ENCODE results near the gene CLEC3B. TPM values are rescaled to one million over a fixed set of nuclear protein-coding genes. Genes with fewer than 3 reads are reported as not detected.

CLEC3B gene
- total RNA-seq, 2 donors from 2014 or later = 138 to 180 TPM

DNA sequence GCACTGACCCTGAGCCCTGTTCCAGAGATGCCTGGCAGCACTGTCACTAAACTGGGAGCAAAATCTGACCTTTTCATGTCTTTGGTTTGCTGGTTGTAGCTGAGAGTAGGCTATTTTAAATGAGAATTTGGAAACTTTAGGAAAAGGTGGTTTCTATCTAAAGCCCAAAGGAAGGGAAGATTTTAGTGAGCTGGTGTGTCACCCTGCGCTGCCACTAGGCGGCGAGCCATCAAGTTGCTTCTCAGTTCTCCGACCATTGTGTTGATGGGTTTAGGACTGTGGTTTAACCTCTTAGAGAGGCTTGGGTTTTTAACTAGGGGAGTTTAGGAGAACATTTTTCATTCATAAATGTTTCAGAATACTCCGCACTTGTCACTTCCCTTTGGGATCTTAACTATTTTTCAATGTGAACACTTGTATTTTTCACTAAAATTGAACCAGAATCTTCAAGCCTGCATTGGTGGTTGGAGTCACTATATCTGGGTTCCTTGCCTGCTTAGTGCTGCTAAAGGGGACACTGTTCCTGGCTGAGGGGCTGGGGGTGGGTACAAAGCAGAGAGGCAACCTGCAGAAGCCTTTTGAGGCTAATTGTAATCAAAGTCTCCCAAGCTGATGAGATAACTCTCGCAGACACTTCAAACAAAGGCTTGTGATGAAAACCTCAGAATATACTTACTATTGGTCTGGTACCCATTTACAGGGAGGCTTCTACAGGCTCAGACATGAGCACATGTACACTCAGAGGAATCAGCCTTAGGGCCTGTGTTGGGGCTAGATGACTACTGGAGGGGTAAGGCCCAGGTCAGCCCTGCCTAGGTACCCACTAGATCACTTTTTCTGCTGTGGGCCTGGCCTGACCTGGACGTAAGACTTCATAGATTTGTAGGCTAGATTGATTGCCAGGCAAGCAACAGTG, 33.3 kb upstream of the CLEC3B start:
- H3K27me3 ChIP-seq = no peaks in the 10 kb centered on the region
- H3K9me3 ChIP-seq = no peaks in the 10 kb centered on the region
- H3K4me1 ChIP-seq = peaks cover 0 to 36% of the 10 kb centered on the region in 2 donors
- TF ChIP-seq, protein P1, sequence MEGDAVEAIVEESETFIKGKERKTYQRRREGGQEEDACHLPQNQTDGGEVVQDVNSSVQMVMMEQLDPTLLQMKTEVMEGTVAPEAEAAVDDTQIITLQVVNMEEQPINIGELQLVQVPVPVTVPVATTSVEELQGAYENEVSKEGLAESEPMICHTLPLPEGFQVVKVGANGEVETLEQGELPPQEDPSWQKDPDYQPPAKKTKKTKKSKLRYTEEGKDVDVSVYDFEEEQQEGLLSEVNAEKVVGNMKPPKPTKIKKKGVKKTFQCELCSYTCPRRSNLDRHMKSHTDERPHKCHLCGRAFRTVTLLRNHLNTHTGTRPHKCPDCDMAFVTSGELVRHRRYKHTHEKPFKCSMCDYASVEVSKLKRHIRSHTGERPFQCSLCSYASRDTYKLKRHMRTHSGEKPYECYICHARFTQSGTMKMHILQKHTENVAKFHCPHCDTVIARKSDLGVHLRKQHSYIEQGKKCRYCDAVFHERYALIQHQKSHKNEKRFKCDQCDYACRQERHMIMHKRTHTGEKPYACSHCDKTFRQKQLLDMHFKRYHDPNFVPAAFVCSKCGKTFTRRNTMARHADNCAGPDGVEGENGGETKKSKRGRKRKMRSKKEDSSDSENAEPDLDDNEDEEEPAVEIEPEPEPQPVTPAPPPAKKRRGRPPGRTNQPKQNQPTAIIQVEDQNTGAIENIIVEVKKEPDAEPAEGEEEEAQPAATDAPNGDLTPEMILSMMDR (IDR thresholded peaks at IDR 0.05) = peak; percentile 30 to 71
- H3K36me3 ChIP-seq = peaks cover 23% of the 10 kb centered on the region
- DNase-seq (ENCODE audit: low spot score) = no peak
- peak overlapping the region in 1 of 2 donors; percentile 28 for H3K27ac ChIP-seq
- no peak overlapping the region for H3K4me3 ChIP-seq

DNA sequence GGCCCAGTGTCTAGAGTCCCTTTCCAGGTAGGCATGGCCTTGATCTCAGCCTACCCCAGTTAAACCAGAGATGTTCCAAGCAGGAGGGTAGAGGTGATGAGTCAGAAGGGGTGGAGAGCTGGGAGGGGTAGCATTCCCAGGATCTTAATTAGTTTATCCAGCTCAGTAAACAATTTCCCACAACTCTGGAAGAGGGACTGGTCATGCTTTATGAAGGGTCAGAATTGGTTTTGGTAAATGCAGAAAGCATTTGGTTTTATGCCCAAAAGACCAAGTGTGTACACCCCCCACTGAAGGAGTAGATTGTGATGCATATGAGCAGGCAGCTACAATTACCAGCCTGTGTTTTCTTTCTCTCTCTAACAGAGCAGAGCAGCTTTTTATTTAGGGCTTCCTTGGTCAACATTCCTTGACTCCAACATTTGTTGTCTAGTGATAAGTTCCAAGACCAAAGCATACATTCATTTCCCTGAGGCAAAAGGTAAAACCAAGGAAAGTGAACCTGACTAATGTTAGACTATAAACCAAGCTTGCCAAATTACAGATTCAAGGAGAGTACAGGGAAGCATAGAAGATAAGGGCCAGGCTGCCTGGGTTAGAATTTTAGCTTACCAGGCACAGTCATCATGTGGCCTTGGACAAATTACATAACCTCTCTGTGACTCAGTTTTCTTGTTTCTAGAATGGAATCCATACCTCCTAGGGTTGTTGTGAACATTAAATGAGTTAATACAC, 32.5 kb upstream of the CLEC3B start:
- H3K27me3 ChIP-seq = no peaks in the 10 kb centered on the region
- no peaks in the 10 kb centered on the region for H3K9me3 ChIP-seq
- H3K27ac ChIP-seq = peak overlapping the region in 1 of 2 donors; percentile 28
- TF ChIP-seq, protein P1 (IDR thresholded peaks at IDR 0.05) = no peak
- H3K36me3 ChIP-seq = peaks cover 29% of the 10 kb centered on the region
- no peak overlapping the region for H3K4me3 ChIP-seq
- H3K4me1 ChIP-seq = peaks cover 0 to 31% of the 10 kb centered on the region in 2 donors
- no peak for DNase-seq (ENCODE audit: low spot score)

DNA sequence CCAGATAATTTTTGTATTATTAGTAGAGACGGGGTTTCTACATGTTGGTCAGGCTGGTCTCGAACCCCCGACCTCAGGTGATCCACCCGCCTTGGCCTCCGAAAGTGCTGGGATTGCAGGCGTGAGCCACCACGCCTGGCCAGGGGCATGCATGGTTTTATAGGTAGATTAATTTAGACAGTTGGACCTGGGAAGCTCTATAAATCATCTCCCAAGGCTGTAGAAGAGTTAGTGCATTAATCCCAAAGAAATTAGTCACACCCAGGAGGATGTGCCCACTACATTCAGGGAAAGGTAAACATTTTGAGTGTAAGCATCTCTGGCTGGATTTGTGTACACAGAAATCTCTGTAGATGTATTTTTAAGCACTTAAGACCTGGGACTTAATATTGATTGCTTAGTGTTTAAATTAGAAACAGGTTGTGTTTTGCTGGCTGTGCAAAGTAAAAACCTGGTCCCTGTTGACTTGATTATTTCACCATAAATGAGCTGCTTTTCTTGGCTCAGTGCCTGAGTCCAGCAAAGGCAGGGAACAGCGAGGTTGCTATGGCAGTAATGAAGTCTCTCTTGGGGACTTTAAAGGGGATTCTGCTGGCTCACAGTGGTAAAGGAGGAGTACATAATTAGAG, 30.8 kb upstream of the CLEC3B start:
- Histone ChIP-seq H3K4me3 (no peak overlapping the region), H3K9me3 (no peaks in the 10 kb centered on the region), H3K27ac (peak overlapping the region in 1 of 2 donors; percentile 20), H3K36me3 (peaks cover 39% of the 10 kb centered on the region), H3K4me1 (peaks cover 0 to 31% of the 10 kb centered on the region in 2 donors), H3K27me3 (no peaks in the 10 kb centered on the region)
- DNase-seq (ENCODE audit: low spot score) = peak; percentile 80
- TF ChIP-seq, protein P1 (IDR thresholded peaks at IDR 0.05) = no peak

DNA sequence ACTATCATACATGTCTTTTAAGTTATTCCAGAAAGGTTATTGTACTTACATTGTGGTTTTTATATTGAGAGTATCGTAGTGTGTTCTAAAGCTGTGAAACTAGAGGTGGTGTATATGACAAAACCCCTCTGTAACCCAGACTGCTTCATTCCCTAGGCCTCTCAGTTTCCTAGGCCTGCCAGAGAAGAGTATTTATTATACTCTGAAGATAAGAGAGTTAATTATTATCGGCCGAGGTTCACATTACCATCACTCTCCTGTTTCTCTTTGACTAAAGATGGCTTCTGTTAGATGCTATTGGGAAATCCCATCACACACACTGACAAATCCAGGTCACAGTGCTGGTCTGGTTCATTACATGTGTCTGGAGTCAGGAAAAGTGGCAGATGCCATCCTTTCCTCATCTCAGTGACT, 29.5 kb upstream of the CLEC3B start:
- Histone ChIP-seq H3K9me3 (no peaks in the 10 kb centered on the region), H3K27me3 (no peaks in the 10 kb centered on the region), H3K4me1 (peaks cover 0 to 31% of the 10 kb centered on the region in 2 donors), H3K4me3 (no peak overlapping the region), H3K27ac (no peak overlapping the region), H3K36me3 (peaks cover 37% of the 10 kb centered on the region)
- DNase-seq (ENCODE audit: low spot score) = no peak
- TF ChIP-seq, protein P1 (IDR thresholded peaks at IDR 0.05) = no peak

GRCh38 chr3:44999782-45000181, 26.3 kb upstream of the CLEC3B start:
- Histone ChIP-seq H3K4me3 (no peak overlapping the region), H3K36me3 (peaks cover 49% of the 10 kb centered on the region), H3K4me1 (peaks cover 0 to 35% of the 10 kb centered on the region in 2 donors), H3K9me3 (peaks cover 0 to 2% of the 10 kb centered on the region in 2 donors), H3K27ac (no peak overlapping the region), H3K27me3 (no peaks in the 10 kb centered on the region)
- no peak for DNase-seq (ENCODE audit: low spot score)
- TF ChIP-seq, protein P1 (IDR thresholded peaks at IDR 0.05) = no peak

Measured in right atrium auricular region (tissue), 2 donors.